GM23338 (cell line): Measurements from ENCODE around the gene DOCK3.
"Not testable (repeated sequence)": the region's sequence is repeated elsewhere in the genome, so short reads cannot be mapped to it uniquely, and the experiment has no call there.

Experiments used
- EZH2 ChIP-seq: fragments of 200-600 bp; sonication (generic); IDR thresholded peaks from one replicate; pipeline ENCODE4 v1.8.0; 2017; ENCODE audit warnings: antibody characterized with exemption, mild to moderate bottlenecking, low read depth; ENCODE audit not compliant: unreplicated experiment
- EZH2phosphoT487 ChIP-seq: fragments of 200-600 bp; sonication (generic); IDR thresholded peaks from one replicate; pipeline ENCODE4 v1.8.1; 2018; ENCODE audit warnings: antibody characterized with exemption; ENCODE audit not compliant: unreplicated experiment
- JUNB ChIP-seq: IDR thresholded peaks from one replicate; pipeline ENCODE4 v1.6.1; 2016; ENCODE audit warnings: antibody characterized with exemption; ENCODE audit not compliant: unreplicated experiment
- STAT1 ChIP-seq: IDR thresholded peaks from one replicate; pipeline ENCODE4 v1.6.1; 2016; ENCODE audit warnings: antibody characterized with exemption; ENCODE audit not compliant: unreplicated experiment
- ZNF331 ChIP-seq: fragments of 250-450 bp; sonication (Bioruptor Pico); IDR thresholded peaks from 2 replicates; pipeline ENCODE4 v1.5.0; 2020; ENCODE audit warnings: low read depth, mild to moderate bottlenecking, moderate library complexity
- TF ChIP-seq, protein P1 (sequence below), 2 experiments: fragments of 200-600 bp in 1 of 2; sonication (generic) in 1 of 2; conservative IDR thresholded peaks; 2 replicates each; pipeline versions ENCODE4 v1.5.1 to v1.6.1; 2016 to 2017; ENCODE audit warnings: antibody characterized with exemption in 2 of 2, low read depth in 2 of 2, mild to moderate bottlenecking in 2 of 2, moderate library complexity in 1 of 2
- TF ChIP-seq, protein P2 (sequence below): IDR thresholded peaks from one replicate; pipeline ENCODE4 v1.6.1; 2018; ENCODE audit warnings: antibody characterized with exemption; ENCODE audit not compliant: unreplicated experiment

DNA sequence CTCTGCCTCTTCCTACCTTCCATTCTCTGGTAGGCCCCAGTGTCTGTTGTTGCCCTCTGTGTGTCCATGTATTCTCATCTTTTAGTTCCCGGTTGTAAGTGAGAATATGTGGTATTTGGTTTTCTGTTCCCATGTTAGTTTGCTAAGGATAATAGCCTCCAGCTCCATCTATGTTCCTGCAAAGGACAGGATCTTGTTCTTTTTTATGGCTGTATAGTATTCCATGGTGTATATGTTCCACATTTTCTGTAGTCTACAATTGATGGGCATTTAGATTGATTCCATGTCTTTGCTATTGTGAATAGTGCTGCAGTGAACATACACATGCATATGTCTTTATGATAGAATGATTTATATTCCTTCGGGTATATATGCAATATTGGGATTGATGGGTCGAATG, 107.0 kb downstream of the DOCK3 start:
- TF ChIP-seq, protein P1, sequence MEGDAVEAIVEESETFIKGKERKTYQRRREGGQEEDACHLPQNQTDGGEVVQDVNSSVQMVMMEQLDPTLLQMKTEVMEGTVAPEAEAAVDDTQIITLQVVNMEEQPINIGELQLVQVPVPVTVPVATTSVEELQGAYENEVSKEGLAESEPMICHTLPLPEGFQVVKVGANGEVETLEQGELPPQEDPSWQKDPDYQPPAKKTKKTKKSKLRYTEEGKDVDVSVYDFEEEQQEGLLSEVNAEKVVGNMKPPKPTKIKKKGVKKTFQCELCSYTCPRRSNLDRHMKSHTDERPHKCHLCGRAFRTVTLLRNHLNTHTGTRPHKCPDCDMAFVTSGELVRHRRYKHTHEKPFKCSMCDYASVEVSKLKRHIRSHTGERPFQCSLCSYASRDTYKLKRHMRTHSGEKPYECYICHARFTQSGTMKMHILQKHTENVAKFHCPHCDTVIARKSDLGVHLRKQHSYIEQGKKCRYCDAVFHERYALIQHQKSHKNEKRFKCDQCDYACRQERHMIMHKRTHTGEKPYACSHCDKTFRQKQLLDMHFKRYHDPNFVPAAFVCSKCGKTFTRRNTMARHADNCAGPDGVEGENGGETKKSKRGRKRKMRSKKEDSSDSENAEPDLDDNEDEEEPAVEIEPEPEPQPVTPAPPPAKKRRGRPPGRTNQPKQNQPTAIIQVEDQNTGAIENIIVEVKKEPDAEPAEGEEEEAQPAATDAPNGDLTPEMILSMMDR (conservative IDR thresholded peaks at IDR 0.05; ENCODE audit: low read depth in 2 of 2), result not testable (repeated sequence)
- TF ChIP-seq ZNF331, EZH2phosphoT487, EZH2, JUNB, STAT1: not testable (repeated sequence)
- TF ChIP-seq, protein P2, sequence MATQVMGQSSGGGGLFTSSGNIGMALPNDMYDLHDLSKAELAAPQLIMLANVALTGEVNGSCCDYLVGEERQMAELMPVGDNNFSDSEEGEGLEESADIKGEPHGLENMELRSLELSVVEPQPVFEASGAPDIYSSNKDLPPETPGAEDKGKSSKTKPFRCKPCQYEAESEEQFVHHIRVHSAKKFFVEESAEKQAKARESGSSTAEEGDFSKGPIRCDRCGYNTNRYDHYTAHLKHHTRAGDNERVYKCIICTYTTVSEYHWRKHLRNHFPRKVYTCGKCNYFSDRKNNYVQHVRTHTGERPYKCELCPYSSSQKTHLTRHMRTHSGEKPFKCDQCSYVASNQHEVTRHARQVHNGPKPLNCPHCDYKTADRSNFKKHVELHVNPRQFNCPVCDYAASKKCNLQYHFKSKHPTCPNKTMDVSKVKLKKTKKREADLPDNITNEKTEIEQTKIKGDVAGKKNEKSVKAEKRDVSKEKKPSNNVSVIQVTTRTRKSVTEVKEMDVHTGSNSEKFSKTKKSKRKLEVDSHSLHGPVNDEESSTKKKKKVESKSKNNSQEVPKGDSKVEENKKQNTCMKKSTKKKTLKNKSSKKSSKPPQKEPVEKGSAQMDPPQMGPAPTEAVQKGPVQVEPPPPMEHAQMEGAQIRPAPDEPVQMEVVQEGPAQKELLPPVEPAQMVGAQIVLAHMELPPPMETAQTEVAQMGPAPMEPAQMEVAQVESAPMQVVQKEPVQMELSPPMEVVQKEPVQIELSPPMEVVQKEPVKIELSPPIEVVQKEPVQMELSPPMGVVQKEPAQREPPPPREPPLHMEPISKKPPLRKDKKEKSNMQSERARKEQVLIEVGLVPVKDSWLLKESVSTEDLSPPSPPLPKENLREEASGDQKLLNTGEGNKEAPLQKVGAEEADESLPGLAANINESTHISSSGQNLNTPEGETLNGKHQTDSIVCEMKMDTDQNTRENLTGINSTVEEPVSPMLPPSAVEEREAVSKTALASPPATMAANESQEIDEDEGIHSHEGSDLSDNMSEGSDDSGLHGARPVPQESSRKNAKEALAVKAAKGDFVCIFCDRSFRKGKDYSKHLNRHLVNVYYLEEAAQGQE, result not testable (repeated sequence)
